GM21526 (cell line): ENCODE measurements around the gene ABCA1.
"Not testable (repeated sequence)": the region's sequence is repeated elsewhere in the genome, so short reads cannot be mapped to it uniquely, and the experiment has no call there.

ENCODE experiments used
- ATAC-seq: cut with Tn5 transposase; IDR thresholded peaks from one replicate; pipeline ENCODE4 v1.9.1; 2021; ENCODE audit warnings: moderate library complexity; ENCODE audit not compliant: unreplicated experiment, low FRiP score

ABCA1 gene

GRCh38 chr9:104906441-104907277 is 21.3 kb downstream of the ABCA1 start:
- ATAC-seq = no peak

GRCh38 chr9:104905931-104906330 is 22.0 kb downstream of the ABCA1 start:
- ATAC-seq = no peak

GRCh38 chr9:104905153-104905901 is 22.6 kb downstream of the ABCA1 start:
- no peak for ATAC-seq

GRCh38 chr9:104903609-104904008 is 24.3 kb downstream of the ABCA1 start:
- no peak for ATAC-seq

- ATAC-seq = no peak
Measured at GRCh38 chr9:104900871-104901270, 27.1 kb downstream of the ABCA1 start.

- no peak for ATAC-seq
Measured at GRCh38 chr9:104900324-104900723, 27.6 kb downstream of the ABCA1 start.

GRCh38 chr9:104899759-104900247 is 28.2 kb downstream of the ABCA1 start:
- no peak for ATAC-seq

- ATAC-seq = not testable (repeated sequence)
Measured at GRCh38 chr9:104898376-104898775, 29.6 kb downstream of the ABCA1 start.

GRCh38 chr9:104896131-104896530 is 31.8 kb downstream of the ABCA1 start:
- ATAC-seq = no peak

- ATAC-seq = no peak
Measured at GRCh38 chr9:104895572-104895971, 32.4 kb downstream of the ABCA1 start.

- ATAC-seq = no peak
Measured at GRCh38 chr9:104892701-104893100, 35.3 kb downstream of the ABCA1 start.

- ATAC-seq = no peak
Measured at GRCh38 chr9:104890433-104890770, 37.6 kb downstream of the ABCA1 start.

GRCh38 chr9:104885818-104886709 is 41.9 kb downstream of the ABCA1 start:
- ATAC-seq = no peak

GRCh38 chr9:104883169-104883568 is 44.8 kb downstream of the ABCA1 start:
- ATAC-seq = no peak

GRCh38 chr9:104882566-104882965 is 45.4 kb downstream of the ABCA1 start:
- ATAC-seq = no peak

GRCh38 chr9:104882086-104882485 is 45.9 kb downstream of the ABCA1 start:
- ATAC-seq = no peak

- ATAC-seq = no peak
Measured at GRCh38 chr9:104879555-104880309, 48.2 kb downstream of the ABCA1 start.

- no peak for ATAC-seq
Measured at GRCh38 chr9:104876587-104876986, 51.4 kb downstream of the ABCA1 start.

- ATAC-seq = no peak
Measured at GRCh38 chr9:104875897-104876296, 52.1 kb downstream of the ABCA1 start.

GRCh38 chr9:104875320-104875719 is 52.6 kb downstream of the ABCA1 start:
- no peak for ATAC-seq
